GM12874 (cell line): ENCODE measurements around the gene GJA3.

Experiments used
- TF ChIP-seq, protein P1 (sequence below): IDR thresholded peaks from 2 replicates; pipeline ENCODE4 v1.5.1; 2011; ENCODE audit warnings: low read depth, mild to moderate bottlenecking, control low read depth, low read length, moderate library complexity; ENCODE audit not compliant: insufficient read depth

Gene GJA3

DNA sequence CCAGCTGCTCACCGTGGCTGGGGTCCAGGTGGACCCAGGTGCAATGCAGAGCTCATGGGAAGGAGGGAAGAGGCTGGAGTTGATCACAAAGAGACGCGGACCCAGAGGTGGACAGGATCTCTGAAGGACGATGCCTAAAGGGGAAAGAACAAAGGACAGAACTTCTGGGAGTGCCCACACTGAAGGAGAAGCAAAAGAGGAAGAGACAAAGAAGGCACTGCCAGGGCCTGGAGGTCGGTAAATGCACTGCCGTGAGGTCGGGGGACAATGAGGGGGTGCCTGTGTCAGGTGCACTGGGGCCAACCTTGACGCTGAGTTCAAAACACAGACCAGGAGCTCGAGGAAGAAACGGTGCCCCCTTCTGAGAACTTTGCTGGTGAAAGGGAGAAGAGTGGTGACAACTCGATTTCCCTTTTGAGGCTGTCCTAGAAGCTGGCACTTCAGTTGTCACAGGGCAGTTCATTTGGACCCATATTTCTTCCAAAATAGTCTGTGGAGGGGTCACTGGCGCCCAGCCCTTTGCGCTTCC lies 55.6 kb downstream of the GJA3 start:
- TF ChIP-seq, protein P1, sequence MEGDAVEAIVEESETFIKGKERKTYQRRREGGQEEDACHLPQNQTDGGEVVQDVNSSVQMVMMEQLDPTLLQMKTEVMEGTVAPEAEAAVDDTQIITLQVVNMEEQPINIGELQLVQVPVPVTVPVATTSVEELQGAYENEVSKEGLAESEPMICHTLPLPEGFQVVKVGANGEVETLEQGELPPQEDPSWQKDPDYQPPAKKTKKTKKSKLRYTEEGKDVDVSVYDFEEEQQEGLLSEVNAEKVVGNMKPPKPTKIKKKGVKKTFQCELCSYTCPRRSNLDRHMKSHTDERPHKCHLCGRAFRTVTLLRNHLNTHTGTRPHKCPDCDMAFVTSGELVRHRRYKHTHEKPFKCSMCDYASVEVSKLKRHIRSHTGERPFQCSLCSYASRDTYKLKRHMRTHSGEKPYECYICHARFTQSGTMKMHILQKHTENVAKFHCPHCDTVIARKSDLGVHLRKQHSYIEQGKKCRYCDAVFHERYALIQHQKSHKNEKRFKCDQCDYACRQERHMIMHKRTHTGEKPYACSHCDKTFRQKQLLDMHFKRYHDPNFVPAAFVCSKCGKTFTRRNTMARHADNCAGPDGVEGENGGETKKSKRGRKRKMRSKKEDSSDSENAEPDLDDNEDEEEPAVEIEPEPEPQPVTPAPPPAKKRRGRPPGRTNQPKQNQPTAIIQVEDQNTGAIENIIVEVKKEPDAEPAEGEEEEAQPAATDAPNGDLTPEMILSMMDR, result no peak

DNA sequence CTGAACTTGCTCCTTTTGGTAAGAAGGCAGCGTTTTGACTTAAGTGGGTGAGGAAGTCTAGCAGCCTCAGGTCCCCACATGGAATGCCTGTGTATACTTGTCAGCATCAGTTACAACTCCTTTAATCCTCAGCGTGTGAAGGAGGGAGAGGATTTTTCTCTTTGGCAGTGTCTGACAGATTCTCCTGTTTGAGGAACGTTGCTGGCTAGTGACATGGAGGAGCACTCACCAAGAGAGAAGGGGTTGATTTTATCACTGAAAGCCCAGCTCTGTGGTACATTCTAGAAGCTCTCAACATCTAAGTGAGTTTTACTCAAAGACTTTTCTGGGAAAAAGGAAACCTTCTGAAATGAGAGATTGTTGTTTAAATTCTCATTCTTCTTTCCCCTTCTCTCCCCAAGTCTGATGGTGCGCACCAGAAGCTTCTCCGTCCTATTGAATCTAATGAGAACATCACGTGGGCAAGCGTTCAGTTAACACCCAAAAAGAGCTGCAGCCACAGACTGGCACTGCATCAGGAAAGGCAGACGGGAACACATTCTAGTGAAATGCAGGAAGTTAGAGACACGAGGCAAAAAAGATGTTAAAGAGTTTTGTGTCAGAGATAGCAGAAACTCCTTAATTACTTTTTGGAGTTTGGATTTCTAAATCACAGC lies 58.2 kb downstream of the GJA3 start:
- TF ChIP-seq, protein P1, result no peak

DNA sequence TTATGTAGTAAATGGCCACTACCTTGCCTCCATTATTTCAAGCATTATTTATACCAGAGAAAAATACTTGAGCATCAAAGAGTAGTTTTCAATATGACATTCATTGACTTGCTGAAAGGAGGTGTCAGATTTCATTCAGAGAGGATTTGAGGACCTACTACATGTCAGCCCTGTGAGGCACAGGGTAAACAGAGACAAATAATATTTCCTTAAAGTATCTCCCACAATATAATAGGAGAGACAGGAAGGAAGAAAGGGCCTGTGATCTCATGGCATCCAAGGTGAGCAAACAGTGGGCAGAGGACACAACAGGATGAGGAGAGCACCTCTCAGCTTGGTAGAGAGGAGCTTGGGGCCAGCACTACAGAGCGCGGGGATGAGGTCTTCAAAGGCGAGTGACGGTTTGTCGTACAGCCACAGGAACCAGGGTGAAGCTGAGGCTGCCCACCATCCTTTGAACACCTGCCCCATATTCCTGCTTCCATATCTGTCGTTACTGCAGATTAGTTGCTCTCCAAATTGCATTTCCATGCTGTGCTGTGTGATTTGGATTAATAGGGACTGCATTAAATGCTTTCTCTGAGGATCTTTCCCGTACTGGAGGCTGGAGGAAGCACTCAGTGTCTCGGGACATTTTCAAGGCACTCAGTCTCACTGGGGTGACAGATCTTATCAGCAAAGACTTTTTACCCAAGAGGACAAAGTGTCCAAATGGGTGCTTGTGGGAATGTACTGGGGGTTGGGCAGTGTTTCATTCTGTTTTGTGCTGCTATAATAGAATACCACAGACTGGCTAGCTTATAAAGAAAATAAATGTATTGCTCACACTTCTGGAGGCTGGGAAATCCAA lies 59.2 kb downstream of the GJA3 start:
- TF ChIP-seq, protein P1, result no peak

DNA sequence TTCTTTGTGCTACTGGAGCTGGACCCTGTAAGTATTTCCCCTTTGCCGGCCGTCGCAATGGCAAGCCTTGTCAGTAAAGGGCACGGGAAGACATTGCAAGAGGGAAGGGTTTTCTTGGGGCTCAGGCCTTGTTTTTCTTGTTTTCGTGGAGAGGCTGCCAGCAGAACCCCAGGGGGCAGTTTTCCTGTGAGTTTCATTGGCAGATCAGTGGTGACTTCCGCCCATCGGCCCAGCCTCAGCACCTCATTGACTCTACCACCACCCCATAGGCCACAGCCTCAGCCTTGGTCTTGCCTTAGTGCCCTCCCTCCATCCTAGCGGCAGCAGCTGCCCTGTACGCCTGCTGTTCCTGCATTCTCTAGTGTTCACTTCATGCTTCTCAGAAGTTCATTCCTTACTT lies 61.5 kb downstream of the GJA3 start:
- TF ChIP-seq, protein P1, result no peak

DNA sequence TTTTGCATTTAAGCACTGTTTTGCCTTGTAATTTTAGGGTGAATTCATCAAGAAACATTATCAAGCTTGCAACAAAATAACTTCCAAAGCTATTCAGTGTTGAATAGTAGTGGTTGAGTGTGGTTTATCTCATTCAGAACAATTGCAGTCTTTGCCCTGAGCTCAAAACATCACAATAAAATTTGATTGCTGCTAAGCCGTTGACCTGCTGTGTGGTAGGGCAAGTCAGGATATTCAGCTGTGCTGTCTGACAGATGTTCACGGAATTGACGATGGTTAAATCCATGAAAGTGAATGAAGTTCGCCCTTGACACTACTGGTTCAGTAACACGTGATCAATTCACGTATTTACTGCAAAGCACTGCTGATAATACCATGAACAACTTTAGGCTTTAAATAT lies 66.9 kb downstream of the GJA3 start:
- TF ChIP-seq, protein P1, result no peak

DNA sequence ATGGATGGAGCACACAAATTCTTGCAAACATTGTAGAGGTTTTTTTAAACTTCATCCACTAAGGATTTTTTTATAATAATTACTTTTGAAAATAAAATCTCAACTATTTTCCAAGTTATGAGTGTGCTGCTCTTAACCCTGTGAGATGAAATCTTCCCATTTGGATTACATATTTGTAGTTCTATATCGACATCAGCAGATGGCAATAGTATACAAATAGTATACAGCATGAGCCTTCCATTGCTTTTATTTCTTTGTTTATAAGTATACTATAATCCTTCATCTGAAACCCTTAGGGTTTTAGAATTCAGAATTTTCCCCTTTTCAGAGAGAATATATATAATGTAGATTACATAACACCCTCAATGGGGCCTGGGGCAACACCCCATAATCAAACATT lies 70.5 kb downstream of the GJA3 start:
- TF ChIP-seq, protein P1, result no peak
